GM18520 (cell line): Measurements from ENCODE around the gene CYTH4.

Experiments used
- ATAC-seq: cut with Tn5 transposase; IDR thresholded peaks from one replicate; pipeline ENCODE4 v1.9.1; 2021; ENCODE audit not compliant: unreplicated experiment

CYTH4 gene

DNA sequence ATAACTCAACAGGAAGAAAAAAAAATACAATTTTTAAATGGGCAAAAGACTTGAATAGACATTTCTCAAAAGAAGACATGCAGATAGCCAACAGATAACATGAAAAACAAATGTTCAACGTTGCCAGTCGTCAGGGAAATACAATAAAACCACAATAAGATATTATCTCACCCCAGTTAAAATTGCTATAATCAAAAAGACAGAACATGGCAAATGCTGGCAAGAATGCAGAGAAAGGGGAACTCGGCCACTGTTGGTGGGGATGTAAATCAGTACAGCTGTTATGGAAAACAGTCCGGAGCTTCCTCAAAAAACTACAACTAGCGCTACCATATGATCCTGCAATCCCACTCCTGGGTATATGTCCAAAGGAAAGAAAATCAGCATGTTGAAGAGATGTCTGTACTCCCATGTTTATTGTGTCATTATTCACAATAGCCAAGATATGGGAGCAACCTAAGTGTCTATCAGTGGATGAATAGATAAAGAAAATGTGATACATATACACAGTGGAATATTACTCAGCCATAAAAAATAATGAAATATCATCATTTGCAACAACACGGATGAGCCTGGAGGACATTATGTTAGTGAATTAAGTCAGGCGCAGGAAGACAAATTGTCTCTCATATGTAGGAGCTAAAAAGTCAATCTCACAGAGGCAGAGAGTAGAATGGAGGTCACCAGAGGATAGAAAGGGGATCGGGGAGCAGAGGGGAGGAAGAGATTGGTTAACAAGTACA, 12.2 kb upstream of the CYTH4 start:
- no peak for ATAC-seq

DNA sequence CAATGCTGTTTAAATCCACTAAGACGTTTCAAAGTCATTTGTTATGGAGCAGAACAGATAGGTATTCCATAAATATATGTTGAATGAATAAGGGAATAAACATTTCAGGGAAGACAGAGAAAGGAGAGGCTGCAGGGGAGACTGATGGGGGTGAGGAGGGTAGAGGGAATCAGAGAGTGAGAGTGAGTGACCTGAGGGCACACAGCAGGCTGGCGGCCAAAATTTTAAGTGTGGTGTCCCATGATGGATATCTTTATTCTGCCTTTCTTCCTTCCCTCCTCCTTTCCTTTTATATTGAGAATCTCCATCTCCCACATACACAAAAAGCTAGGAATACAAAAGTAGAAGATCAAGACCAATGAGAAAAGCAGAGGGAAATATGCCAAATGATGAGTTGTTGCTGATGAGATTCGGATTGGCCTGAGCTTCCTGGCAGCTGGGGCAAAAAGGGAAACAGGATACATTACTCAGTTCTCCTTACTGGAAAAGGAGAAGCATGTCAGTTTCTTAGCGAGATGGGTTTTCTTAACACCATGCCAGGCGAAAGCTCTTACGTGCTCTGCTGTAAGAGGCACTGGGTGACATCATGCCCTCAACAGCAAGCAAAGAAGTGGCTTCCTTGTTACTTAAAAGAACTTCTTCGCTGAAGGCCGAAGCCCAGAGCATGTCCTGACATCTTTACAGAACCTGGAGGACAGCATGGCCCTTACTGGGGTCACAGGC, 11.2 kb upstream of the CYTH4 start:
- ATAC-seq = no peak

DNA sequence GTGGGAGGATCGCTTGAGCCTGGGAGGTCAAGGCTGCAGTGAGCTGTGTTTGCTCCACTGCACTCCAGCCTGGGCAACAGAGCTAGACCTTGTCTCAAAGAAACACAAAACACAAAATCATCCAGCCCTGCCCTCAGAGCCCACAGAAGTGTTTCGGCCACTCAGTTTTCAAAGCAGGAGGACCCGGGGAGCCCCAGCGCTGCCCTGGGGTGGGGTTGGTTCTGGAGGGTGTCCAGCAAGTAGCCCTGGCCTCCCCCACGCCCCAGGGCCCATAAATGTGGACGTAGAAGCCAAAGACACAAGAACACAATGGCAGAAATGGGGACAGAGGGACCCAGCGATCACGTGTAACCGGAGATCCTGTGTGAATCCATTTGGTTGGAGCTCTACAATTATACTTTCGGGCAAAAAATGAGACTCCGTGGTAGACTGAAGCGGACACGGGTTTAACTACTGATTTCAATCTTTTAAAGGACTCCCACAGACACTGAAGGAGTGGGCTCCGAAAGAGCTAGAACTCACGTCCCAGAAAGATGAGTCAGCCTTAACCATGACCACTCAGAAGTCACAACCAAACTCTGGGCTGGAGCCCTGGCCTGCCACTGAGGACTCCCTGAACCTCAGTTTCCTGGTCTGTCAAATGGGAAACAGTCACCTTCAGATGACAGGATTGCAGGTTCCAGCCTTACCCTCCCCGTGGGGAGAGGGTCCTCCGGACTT, 9.0 kb upstream of the CYTH4 start:
- no peak for ATAC-seq

DNA sequence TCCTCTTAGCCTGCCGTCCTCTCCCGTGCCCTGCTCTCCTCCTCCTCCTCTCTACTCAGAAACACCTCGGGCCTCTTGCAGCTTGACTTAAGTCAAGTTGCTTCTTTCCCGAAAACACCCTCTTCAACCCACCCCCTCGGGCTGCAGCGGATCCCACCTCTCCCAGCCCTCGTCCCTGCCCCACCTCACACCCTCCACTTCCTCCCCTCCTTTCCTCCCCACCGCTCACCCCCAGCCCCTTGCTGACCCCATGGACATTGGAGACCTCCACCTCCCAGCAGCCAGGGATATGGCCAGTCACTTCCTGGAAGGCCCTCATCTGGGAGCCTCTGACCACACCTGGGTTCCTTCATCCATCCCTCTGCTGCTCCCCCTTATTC, 8.5 kb upstream of the CYTH4 start:
- ATAC-seq = no peak

DNA sequence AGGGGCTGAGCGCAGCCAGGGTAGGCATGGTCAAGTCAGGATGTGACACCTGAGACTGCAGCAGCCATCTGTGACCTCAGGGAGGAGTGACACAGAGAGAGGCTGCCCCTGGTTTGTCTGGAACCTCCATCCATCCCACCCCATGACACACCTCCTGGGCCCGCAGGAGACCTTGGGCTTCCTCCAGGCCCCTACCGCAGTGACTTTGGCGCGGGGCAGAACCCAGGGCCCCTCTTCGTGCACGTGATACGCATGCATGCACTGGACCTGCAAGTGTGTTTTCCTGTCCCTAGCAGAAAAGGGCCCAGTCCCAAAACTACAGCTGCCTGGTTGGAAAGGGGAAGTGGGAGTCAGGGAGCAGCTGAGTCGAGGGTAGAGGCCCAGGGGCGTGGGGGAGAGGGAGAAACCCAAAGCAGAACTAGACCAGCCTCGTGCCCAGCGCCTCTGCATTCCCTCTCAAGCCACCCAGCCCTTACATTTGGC, 7.9 kb upstream of the CYTH4 start:
- ATAC-seq = no peak

DNA sequence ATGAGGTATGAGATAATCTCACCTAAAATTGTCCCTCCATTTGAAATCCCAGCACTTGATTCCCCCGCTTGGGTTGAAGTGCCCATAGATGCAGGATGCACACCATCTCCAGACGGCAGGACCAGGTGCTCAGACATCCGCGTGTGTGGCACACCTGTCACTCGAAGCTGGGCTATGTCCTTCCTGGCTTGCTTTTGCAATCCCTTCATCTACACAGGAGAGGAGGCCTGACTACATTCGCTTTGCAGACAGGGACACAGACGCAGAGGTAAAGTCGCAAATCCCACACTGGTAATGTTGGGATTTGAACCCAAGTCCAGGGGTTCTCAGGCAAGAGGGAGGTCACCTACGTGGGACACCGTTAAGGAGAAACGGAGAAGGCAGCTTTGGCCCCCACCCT, 7.2 kb upstream of the CYTH4 start:
- ATAC-seq = no peak

DNA sequence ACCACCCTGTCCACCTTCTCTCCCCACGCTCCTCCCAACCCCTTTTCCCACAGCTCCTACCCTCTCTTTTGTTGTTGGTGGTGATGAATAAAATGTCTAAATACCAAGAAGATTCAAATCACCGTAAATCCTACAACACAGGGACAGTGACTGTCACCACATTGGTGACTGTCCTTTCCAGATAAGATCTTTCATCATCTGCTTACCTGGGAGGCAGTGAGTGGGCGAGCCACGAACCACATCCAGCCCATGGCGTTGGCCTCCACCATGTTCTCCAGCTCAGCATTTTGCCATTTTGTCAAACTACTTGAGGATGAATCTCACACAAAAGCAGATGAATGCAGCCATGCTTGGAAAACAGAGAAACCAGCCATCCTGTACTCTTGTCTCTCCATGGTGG, 6.7 kb upstream of the CYTH4 start:
- no peak for ATAC-seq

DNA sequence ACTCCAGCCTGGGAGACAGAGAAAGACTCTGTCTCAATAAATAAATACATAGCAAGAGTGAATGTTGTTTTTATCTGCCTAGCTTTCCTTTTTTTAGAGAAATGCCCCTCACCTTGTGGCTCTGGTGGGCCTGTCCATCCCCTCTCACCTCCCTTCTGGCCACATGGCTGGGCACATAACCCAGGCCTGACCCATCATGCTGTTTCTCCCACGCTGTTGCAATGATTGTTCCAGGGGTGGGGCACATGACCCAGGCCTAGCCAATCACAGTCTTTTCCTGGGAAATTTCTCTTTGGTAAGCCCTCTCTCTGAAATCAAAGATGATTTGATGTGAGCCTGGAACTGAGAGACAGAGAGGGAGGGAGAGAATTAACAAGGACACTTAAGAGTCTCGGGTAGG, 5.5 kb upstream of the CYTH4 start:
- no peak for ATAC-seq

DNA sequence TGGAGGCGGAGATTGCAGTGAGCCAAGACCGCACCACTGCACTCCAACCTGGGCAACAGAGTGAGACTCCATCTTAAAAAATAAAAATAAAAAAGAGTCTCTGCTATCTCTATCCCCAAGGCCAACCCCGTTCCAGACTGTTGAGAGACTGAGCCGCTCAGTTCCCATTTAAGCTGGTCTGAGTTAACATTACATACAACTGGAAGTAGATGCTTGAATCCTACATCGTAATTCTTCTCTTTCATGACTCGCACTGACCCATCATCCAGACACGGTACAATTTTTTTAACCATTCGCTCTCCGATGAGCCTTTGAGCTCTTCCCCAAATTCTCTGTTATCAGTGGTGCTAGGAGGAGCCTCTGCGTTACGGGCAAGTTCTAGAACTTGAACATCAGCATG, 4.9 kb upstream of the CYTH4 start:
- ATAC-seq = no peak

DNA sequence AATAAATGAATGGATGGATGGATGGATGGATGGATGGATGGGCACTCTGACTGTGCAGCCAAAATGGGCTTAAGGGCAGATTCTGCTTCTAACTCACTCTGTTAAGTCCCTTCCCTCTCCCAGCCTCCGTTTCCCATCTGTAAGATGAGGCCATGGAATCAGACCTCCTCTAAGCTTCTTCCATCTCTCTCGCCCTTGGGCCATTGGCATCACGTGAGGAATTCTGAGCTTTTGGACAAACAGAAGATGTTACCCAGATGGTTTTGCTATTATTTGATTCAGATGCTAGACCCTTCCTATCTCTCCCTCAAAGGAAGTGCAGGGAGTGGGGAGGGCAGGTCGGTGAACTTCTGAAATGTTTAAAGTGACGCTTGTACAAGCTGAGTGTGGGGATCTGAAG, 4.0 kb upstream of the CYTH4 start:
- ATAC-seq = no peak

DNA sequence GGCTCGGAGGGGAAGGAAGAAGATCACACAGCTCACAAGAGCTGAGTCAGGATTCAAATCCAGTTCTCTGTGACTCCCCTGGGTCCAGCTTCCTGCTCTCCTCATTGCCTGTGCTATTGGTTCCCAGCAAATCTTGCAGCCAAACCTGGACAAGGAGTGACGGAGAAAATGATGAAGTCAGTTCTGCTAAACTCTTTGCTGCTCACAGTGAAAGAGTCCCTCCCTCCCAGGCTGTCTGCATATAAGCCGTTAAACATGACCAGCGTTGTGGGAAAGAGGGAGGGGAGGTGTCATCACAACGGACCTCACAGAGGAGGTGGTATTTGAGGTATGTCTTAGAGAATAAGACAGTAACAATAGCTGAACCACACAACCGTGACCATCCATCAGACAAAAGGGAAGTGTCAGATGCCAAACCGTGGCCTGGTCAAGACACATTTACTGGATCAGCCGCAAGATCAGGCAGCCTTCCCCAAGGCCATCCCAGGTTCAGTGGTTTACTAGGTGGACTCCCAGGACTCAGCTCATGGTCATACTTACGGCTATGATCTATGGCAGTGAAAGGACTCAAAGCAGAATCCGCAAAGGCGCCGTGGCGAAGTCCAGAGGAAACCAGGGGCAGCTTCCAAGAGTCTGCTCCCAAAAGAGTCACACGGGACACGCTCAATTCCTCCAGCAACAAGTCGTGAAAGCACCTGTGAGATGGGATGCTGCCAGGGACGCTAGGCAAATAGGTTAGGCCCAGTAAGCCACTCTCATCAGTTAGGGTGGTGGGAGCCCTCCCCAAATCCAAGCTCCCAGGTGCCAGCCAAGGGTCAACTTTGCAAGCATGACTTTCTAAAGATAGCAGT, 2.8 kb upstream of the CYTH4 start:
- no peak for ATAC-seq

DNA sequence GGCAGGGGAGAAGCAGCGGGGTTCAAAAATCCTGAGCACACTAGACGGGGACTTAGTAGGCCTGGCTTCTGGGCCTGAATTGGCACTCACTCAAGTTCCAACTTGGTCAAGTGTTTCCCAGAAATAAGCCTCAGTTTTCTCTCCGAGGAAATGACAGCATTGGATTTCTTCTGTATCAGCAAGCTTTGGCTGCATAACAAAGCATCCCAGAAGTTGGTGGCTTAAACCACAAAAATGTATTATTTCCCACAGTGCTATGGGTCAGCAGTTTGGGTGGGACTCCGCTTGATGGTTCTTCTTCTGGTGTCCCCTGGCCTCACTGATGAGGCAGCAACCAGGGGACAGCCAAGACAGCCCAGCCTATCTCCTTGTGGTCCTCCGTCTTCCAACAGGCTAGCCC, 1.6 kb upstream of the CYTH4 start:
- ATAC-seq = no peak

DNA sequence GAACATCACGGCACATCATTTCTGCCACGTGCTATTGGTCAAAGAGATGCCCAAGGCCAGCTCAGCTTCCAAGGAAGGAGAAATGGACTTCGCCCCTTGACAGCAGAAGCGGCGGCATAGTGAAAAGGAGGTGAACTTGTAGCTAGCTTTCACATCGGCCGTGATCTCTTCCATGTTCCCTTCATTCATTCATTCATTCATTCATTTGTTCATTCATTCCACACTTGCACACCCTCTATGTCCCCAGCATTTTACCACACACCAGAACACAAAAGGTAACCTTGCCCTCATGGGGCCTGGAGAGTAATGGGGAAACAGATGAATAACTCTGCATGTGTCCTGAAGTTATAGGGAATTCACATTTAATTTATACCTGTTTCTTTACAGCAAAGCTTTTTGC, 1.1 kb upstream of the CYTH4 start:
- no peak for ATAC-seq

DNA sequence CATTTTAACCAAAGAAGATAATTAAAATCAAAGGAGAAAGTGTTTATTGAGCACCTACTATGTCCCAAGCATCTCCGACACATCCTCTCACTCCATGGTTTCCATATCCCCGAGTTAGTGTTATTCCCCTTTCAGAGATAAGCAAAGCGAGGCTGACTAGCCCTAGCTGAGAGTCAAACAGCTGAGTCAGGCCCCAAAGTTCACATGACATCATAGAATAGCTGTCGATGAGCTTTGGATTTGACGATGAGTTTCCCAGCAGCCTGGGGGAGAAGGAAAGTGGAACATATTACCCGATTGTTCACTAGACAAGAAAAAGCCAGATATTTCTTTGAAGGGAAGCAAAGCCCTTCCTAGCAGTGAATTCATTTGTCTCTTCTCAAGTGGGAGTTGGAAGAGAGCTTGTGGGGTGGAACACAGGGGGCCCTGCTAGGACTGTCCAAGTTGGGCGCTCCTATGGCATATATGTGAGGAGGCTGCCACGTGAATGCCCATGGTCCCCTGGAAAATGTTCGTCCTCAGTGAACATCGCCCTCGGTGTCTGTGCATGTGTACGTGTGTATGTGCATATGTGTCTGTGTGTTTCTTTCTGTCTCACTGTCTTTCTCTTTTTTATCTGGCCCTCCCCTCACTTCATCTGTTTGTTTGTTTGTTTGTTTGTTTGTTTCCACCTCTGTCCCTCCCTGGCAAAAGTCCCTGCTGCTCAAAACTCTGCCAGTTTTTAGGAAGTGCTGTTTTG, 493 bp upstream of the CYTH4 start:
- no peak for ATAC-seq

DNA sequence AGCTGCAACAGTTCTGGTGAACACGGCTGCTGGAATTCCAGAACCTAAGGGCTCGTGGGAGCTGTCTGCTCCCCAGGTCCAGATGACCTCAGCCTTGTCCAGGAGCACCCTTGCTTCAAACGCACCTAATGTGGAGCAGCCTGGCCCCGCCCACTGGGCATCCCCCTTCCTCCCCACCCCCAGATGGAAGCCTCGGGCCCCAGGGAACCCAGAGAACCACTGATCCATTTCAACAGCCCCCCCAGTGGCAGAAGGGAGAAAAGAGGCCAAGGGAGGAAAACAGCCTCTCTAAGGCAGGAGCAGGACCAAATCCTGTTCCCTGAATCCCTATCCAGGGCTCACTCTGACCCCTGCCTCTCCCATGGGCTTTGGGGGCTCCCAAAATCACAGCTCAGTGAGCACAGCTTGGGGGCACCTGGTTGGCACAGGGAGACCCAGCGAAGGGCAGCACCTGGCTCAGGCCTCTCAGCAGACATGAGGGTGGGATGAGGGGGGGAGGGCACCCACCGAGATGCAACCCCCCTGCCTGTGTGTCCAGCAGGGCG, 1.2 kb downstream of the CYTH4 start:
- ATAC-seq = no peak

DNA sequence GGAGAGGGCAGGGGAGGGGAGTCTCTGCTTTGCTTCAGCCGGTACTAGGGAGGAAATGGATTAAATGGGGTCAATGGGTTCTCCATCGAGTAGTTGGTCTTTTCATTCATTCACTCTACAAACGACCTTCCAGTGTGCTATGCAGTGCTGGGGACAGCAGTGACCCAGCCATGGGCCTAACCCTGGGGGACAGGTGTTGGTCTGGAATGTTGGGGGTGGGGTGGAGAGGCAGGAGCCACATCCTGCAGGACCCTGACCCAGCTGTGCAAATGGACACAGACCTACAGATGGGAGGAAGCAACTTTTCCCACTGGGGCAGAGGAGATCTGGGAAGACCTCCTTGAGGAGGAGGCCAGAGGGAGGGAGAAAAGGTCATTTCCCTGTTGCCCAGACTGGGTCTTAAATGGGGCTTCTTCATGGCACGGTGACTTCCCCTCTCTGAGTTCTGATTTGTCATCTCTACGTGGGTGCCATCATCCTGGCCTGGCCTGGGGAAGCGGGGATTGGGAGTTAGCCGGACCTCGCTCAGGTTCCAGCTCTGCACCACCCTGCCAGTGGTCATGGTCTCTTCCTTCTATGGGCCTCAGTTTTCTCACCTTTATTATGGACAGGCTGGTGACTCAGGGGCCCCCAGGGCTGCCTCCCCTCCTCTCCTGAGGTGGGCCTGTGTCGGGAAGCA, 2.0 kb downstream of the CYTH4 start:
- ATAC-seq = no peak

DNA sequence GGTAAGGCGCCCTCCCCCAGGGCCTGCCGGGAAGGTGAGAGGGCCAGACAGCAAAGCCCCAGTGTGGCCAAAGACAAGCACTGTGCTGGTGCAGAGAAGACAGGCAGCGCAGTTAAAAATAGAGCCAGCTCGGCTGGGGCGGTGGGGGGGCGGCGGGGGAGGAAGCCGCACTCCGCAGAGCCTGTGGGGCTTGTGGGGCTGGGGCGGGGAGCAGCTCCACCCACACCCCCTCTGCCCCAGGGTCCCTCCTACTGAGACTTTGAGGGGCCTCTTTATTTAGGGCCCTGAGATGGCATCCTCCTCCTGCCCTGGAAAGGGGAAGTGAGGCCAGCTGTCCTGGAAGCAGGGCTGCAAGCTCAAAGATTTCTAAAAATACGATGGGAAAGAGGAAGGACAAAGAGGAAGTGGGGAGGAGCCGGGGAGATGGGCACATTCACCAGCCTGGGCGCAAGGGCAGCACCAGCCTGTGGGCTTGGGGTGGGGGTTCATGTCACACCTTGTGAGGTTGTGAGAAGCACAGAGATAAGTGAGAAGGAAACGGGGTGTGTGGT, 2.6 kb downstream of the CYTH4 start:
- no peak for ATAC-seq

DNA sequence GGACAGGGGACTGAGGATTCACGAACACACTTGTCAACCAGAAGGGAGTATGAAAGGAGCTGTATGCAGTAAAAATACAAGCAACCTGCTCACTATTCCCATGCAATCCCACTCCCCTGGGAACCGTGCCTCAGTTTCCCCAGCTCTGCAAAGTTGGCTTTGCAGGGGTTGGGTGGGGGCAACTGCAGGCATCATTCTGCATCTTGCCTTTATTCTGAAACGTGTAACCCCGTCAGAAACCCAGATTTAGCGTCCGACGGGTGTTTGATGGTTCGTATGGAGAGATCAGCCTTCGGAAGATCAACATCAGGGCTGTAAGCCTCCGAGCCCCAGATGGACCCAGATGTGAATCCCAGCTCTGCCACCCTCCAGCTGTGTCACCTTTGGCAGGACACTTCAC, 3.6 kb downstream of the CYTH4 start:
- ATAC-seq = no peak

DNA sequence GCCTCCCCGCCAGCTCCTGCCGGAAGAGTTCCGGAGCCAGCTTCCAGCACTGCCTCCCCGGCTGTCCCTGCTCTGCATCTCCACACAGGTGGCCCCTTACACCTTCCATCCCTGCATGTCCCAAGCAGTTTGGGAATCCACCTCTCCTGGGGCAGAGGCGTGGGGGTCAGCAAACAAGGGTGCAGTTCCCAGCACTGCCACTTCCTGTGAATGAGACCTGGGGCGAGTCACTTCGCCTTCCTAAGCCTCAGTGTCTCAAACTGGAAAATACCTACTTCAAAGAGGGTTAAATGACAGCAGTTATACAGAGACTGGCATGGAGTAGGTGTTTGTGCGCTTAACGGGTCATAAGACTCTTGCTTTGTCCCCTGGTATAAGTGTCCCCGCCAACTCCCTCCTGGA, 5.2 kb downstream of the CYTH4 start:
- ATAC-seq = no peak
